ENCODE data around the gene AKT3. TPM values are rescaled to one million over a fixed set of nuclear protein-coding genes. Genes with fewer than 3 reads are reported as not detected.

Gene AKT3
- polyA plus RNA-seq, 1 donor (not counting 4 experiments of a cell fraction or from before 2014, with no cell fraction given) = 2.9 TPM

DNA sequence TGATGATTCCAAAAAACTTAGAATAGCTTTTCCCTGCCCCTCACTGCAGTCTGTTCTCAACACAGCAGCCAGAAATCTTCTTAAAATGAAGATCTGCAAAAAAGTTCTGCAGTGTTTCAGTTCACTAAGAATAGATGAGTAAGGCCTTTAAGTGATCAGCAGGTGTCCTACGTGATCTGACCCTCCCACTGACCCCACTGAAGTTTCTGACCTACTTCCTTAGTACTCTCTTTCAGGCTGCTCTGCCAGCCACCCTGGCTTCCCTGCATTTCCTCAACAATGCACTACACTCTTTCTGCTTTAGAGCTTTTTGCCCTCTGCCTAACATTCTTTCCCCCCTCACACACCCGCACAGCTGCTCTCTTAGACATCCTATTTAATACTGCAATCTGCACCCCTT, 182.5 kb downstream of the AKT3 start:
- dilution Hi-C loops (cut with MboI; ENCODE audit: extremely low pct_ligation_motif_present, low sequenced_read_pairs) = no loop called here
- no peak for FAIRE-seq
- no peaks in the 10 kb centered on the region for H3K79me2 ChIP-seq (ENCODE audit: control insufficient read depth, insufficient read depth, low read length)

DNA sequence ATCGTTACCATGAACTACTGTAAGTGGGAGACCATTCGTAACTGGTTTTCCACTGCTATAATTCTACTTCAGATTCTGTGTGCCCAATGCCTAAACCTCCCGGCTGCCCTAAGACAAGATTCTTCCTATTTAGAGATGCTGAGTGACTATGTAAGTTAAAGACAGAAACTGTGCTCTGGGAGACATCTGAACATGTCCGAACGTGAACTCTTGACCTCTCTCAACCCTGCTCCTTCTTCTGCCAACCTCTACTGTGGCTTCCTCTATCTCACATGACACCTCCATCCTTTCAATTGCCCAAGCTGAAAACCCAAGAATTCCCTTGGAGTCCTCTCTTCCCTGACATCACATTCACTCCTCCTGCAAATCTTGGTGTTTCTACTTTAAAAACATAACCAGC, 182.9 kb downstream of the AKT3 start:
- dilution Hi-C loops (cut with MboI; ENCODE audit: extremely low pct_ligation_motif_present, low sequenced_read_pairs) = no loop called here
- H3K4me1 ChIP-seq (ENCODE audit: control insufficient read depth, extremely low read depth, insufficient read depth, low read length) = no peaks in the 10 kb centered on the region
- no peak for TF ChIP-seq EZH2 (IDR thresholded peaks at IDR 0.05; ENCODE audit: low read length)
- TF ChIP-seq, protein P1, sequence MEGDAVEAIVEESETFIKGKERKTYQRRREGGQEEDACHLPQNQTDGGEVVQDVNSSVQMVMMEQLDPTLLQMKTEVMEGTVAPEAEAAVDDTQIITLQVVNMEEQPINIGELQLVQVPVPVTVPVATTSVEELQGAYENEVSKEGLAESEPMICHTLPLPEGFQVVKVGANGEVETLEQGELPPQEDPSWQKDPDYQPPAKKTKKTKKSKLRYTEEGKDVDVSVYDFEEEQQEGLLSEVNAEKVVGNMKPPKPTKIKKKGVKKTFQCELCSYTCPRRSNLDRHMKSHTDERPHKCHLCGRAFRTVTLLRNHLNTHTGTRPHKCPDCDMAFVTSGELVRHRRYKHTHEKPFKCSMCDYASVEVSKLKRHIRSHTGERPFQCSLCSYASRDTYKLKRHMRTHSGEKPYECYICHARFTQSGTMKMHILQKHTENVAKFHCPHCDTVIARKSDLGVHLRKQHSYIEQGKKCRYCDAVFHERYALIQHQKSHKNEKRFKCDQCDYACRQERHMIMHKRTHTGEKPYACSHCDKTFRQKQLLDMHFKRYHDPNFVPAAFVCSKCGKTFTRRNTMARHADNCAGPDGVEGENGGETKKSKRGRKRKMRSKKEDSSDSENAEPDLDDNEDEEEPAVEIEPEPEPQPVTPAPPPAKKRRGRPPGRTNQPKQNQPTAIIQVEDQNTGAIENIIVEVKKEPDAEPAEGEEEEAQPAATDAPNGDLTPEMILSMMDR (optimal IDR thresholded peaks at IDR 0.05 in 1 of 3, IDR thresholded peaks at IDR 0.05 in 1 of 3, conservative IDR thresholded peaks at IDR 0.05 in 1 of 3; ENCODE audit: extremely low read depth in 1 of 3, insufficient read depth in 2 of 3, low read length in 3 of 3) = no peak
- FAIRE-seq (no peak), DNase-seq (ENCODE audit: low read depth, low spot score) (no peak)
- no peaks in the 10 kb centered on the region for H3K79me2 ChIP-seq (ENCODE audit: control insufficient read depth, insufficient read depth, low read length)
- no peak overlapping the region for H3K4me3 ChIP-seq (ENCODE audit: control insufficient read depth in 2 of 3, extremely low read depth in 1 of 3, insufficient read depth in 2 of 3, low read depth in 1 of 3, low read length in 3 of 3)
- H3K9me1 ChIP-seq (ENCODE audit: control insufficient read depth, extremely low read depth, insufficient read depth, low read length) = no peaks in the 10 kb centered on the region
- H4K20me1 ChIP-seq (ENCODE audit: control insufficient read depth, extremely low read depth, insufficient read depth, low read length) = no peaks in the 10 kb centered on the region
- no peak overlapping the region for H3K27ac ChIP-seq (ENCODE audit: control insufficient read depth, insufficient read depth, low read length)
- H3K36me3 ChIP-seq (ENCODE audit: control insufficient read depth in 2 of 2, extremely low read depth in 1 of 2, insufficient read depth in 2 of 2, low read length in 2 of 2) = no peaks in the 10 kb centered on the region
- H2AFZ ChIP-seq (ENCODE audit: control insufficient read depth, low read length) = no peak overlapping the region
- no peaks in the 10 kb centered on the region for H3K9me3 ChIP-seq (ENCODE audit: control insufficient read depth, low read depth, low read length)
- H3K9ac ChIP-seq (ENCODE audit: control insufficient read depth, extremely low read depth, insufficient read depth, low read length) = no peak overlapping the region
- H3K27me3 ChIP-seq (ENCODE audit: control insufficient read depth, extremely low read depth, insufficient read depth, low read length) = no peaks in the 10 kb centered on the region
- H3K4me2 ChIP-seq (ENCODE audit: control insufficient read depth, extremely low read depth, insufficient read depth, low read depth, low read length) = no peak overlapping the region

More for the DNA sequence above, 182.5 kb downstream of the AKT3 start:
- H4K20me1 ChIP-seq (ENCODE audit: control insufficient read depth, extremely low read depth, insufficient read depth, low read length) = no peaks in the 10 kb centered on the region
- H3K4me2 ChIP-seq (ENCODE audit: control insufficient read depth, extremely low read depth, insufficient read depth, low read depth, low read length) = no peak overlapping the region
- H3K27me3 ChIP-seq (ENCODE audit: control insufficient read depth, extremely low read depth, insufficient read depth, low read length) = no peaks in the 10 kb centered on the region
- no peak for DNase-seq (ENCODE audit: low read depth, low spot score)
- no peaks in the 10 kb centered on the region for H3K4me1 ChIP-seq (ENCODE audit: control insufficient read depth, extremely low read depth, insufficient read depth, low read length)
- H3K36me3 ChIP-seq (ENCODE audit: control insufficient read depth in 2 of 2, extremely low read depth in 1 of 2, insufficient read depth in 2 of 2, low read length in 2 of 2) = no peaks in the 10 kb centered on the region
- H3K27ac ChIP-seq (ENCODE audit: control insufficient read depth, insufficient read depth, low read length) = no peak overlapping the region
- no peaks in the 10 kb centered on the region for H3K9me3 ChIP-seq (ENCODE audit: control insufficient read depth, low read depth, low read length)
- no peak overlapping the region for H3K9ac ChIP-seq (ENCODE audit: control insufficient read depth, extremely low read depth, insufficient read depth, low read length)
- TF ChIP-seq, protein P1 (optimal IDR thresholded peaks at IDR 0.05 in 1 of 3, IDR thresholded peaks at IDR 0.05 in 1 of 3, conservative IDR thresholded peaks at IDR 0.05 in 1 of 3; ENCODE audit: extremely low read depth in 1 of 3, insufficient read depth in 2 of 3, low read length in 3 of 3) = no peak
- TF ChIP-seq EZH2 (IDR thresholded peaks at IDR 0.05; ENCODE audit: low read length) = no peak
- no peaks in the 10 kb centered on the region for H3K9me1 ChIP-seq (ENCODE audit: control insufficient read depth, extremely low read depth, insufficient read depth, low read length)
- no peak overlapping the region for H2AFZ ChIP-seq (ENCODE audit: control insufficient read depth, low read length)
- no peak overlapping the region for H3K4me3 ChIP-seq (ENCODE audit: control insufficient read depth in 2 of 3, extremely low read depth in 1 of 3, insufficient read depth in 2 of 3, low read depth in 1 of 3, low read length in 3 of 3)
